ENCODE measurements around the gene RASSF6.
"Not testable (repeated sequence)": the region's sequence is repeated elsewhere in the genome, so short reads cannot be mapped to it uniquely, and the experiment has no call there.

The RASSF6 gene

GRCh38 chr4:73577371-73577770 is 42.9 kb downstream of the RASSF6 start:
- no peak for DNase-seq (ENCODE audit: low read depth in 2 of 2)

- no peak for DNase-seq (ENCODE audit: low read depth in 2 of 2)
Measured at GRCh38 chr4:73576381-73576780, 43.9 kb downstream of the RASSF6 start.

- DNase-seq (ENCODE audit: low read depth in 2 of 2): no peak
Measured at GRCh38 chr4:73575660-73576059, 44.6 kb downstream of the RASSF6 start.

GRCh38 chr4:73573794-73574528 is 46.3 kb downstream of the RASSF6 start:
- no peak for DNase-seq (ENCODE audit: low read depth in 2 of 2)

GRCh38 chr4:73550865-73551264 is 69.4 kb downstream of the RASSF6 start:
- not testable (repeated sequence) for DNase-seq (ENCODE audit: low read depth in 2 of 2)

GRCh38 chr4:73544620-73545019 is 75.6 kb downstream of the RASSF6 start:
- DNase-seq (ENCODE audit: low read depth in 2 of 2): no peak

GRCh38 chr4:73541251-73541650 is 79.0 kb downstream of the RASSF6 start:
- DNase-seq (ENCODE audit: low read depth in 2 of 2): no peak

- no peak for DNase-seq (ENCODE audit: low read depth in 2 of 2)
Measured at GRCh38 chr4:73540826-73541225, 79.4 kb downstream of the RASSF6 start.

- DNase-seq (ENCODE audit: low read depth in 2 of 2): no peak
Measured at GRCh38 chr4:73539386-73539785, 80.8 kb downstream of the RASSF6 start.

GRCh38 chr4:73538162-73538561 is 82.1 kb downstream of the RASSF6 start:
- DNase-seq (ENCODE audit: low read depth in 2 of 2): no peak

- no peak for DNase-seq (ENCODE audit: low read depth in 2 of 2)
Measured at GRCh38 chr4:73533515-73534422, 86.5 kb downstream of the RASSF6 start.

- DNase-seq (ENCODE audit: low read depth in 2 of 2): no peak
Measured at GRCh38 chr4:73528171-73528570, 92.1 kb downstream of the RASSF6 start.

GRCh38 chr4:73527196-73527595 is 93.0 kb downstream of the RASSF6 start:
- no peak for DNase-seq (ENCODE audit: low read depth in 2 of 2)

GRCh38 chr4:73525611-73526010 is 94.6 kb downstream of the RASSF6 start:
- no peak for DNase-seq (ENCODE audit: low read depth in 2 of 2)

GRCh38 chr4:73523126-73523525 is 97.1 kb downstream of the RASSF6 start:
- no peak for DNase-seq (ENCODE audit: low read depth in 2 of 2)
